ENCODE data around the gene GPR82. TPM values are rescaled to one million over a fixed set of nuclear protein-coding genes. Genes with fewer than 3 reads are reported as not detected.

Gene GPR82
- total and polyA plus RNA-seq, 2 of the 8 experiments (the other 6 are each of a cell fraction or from before 2014, with no cell fraction given) = not detected

- no peak for TF ChIP-seq ATF2 (IDR thresholded peaks at IDR 0.05; ENCODE audit: low read length)
- TF ChIP-seq TAF7 (optimal IDR thresholded peaks at IDR 0.05; ENCODE audit: borderline replicate concordance, low read depth, low read length) = no peak
- TF ChIP-seq CHD7 (IDR thresholded peaks at IDR 0.05; ENCODE audit: insufficient replicate concordance, low read length) = no peak
- TF ChIP-seq HDAC6 (IDR thresholded peaks at IDR 0.05; ENCODE audit: low read depth, low read length) = no peak
These were observed 12.8 kb upstream of the GPR82 start (continued) for GRCh38 chrX:41711021-41711667.

All from H1 (cell line).